ENCODE results near the gene CCDC92B. TPM values are rescaled to one million over a fixed set of nuclear protein-coding genes. Genes with fewer than 3 reads are reported as not detected.

Gene CCDC92B
- total RNA-seq, 4 donors from 2014 or later, result 0.48 to 0.82 (median 0.75) TPM; not detected in 1

- Histone ChIP-seq H3K4me3 (peak overlapping the region in 2 of 4 donors; percentile 83 to 91), H3K27me3 (no peaks in the 10 kb centered on the region), H3K9me3 (no peaks in the 10 kb centered on the region), H3K27ac (peak overlapping the region; percentile 90 to 93 (median 92)), H3K4me1 (peaks cover 31 to 62% (median 49%) of the 10 kb centered on the region in 4 donors), H3K36me3 (peaks cover 0 to 6% (median 0%) of the 10 kb centered on the region in 4 donors)
- in situ Hi-C loops (cut with MboI; ENCODE audit: low pct_ligation_motif_present in 1 of 4, low pct_unique_long_range_greater_than_20kb in 1 of 4, low sequenced_read_pairs in 3 of 4) (no loop called here), intact Hi-C loops (cut with DNase I; ENCODE audit: low total_unique reads) (no loop called here)
- 45% methylated on average over 21 of the region's 21 CpGs; no CpG with 5 or more reads in 1 of the 2 donors for WGBS, 2 donors (ENCODE audit: low coverage in 1 of 2)
- no peak for TF ChIP-seq POLR2A (IDR thresholded peaks at IDR 0.05)
- DNase-seq, result no peak
These were observed 40.8 kb downstream of the CCDC92B start for GRCh38 chr17:2708585-2709182.

GRCh38 chr17:2707721-2708584 is 41.5 kb downstream of the CCDC92B start:
- no peaks in the 10 kb centered on the region for H3K27me3 ChIP-seq
- peak; percentile 11 to 37 (median 23) for TF ChIP-seq CTCF (IDR thresholded peaks at IDR 0.05)
- TF ChIP-seq POLR2A (IDR thresholded peaks at IDR 0.05), result no peak
- 66% methylated on average over 12 of the region's 13 CpGs; no CpG with 5 or more reads in 1 of the 2 donors for WGBS, 2 donors (ENCODE audit: low coverage in 1 of 2)
- in situ Hi-C loops (cut with MboI; ENCODE audit: low pct_ligation_motif_present in 1 of 4, low pct_unique_long_range_greater_than_20kb in 1 of 4, low sequenced_read_pairs in 3 of 4) (no loop called here), intact Hi-C loops (cut with DNase I; ENCODE audit: low total_unique reads) (no loop called here)
- H3K36me3 ChIP-seq, result peaks cover 0 to 13% (median 0%) of the 10 kb centered on the region in 4 donors
- H3K27ac ChIP-seq, result peak overlapping the region; percentile 90 to 93 (median 92)
- H3K9me3 ChIP-seq, result no peaks in the 10 kb centered on the region
- DNase-seq, result peak; percentile 35
- peak overlapping the region in 2 of 4 donors; percentile 6 to 91 for H3K4me3 ChIP-seq
- peaks cover 31 to 56% (median 47%) of the 10 kb centered on the region in 4 donors for H3K4me1 ChIP-seq

GRCh38 chr17:2706911-2707510 is 42.4 kb downstream of the CCDC92B start:
- 70% methylated on average over 14 of the region's 21 CpGs; no CpG with 5 or more reads in 1 of the 2 donors for WGBS, 2 donors (ENCODE audit: low coverage in 1 of 2)
- peak overlapping the region in 3 of 4 donors; percentile 91 to 93 (median 93) for H3K27ac ChIP-seq
- H3K4me3 ChIP-seq, result no peak overlapping the region
- peaks cover 0 to 16% (median 0%) of the 10 kb centered on the region in 4 donors for H3K36me3 ChIP-seq
- in situ Hi-C loops (cut with MboI; ENCODE audit: low pct_ligation_motif_present in 1 of 4, low pct_unique_long_range_greater_than_20kb in 1 of 4, low sequenced_read_pairs in 3 of 4), result no loop called here
- peaks cover 28 to 47% (median 39%) of the 10 kb centered on the region in 4 donors for H3K4me1 ChIP-seq
- DNase-seq, result no peak
- intact Hi-C loops (cut with DNase I; ENCODE audit: low total_unique reads), result no loop called here
- no peaks in the 10 kb centered on the region for H3K9me3 ChIP-seq
- no peaks in the 10 kb centered on the region for H3K27me3 ChIP-seq
- TF ChIP-seq POLR2AphosphoS5 (IDR thresholded peaks at IDR 0.05), result no peak
- TF ChIP-seq EP300 (IDR thresholded peaks at IDR 0.05; ENCODE audit: low read depth), result no peak
- TF ChIP-seq POLR2A (IDR thresholded peaks at IDR 0.05), result no peak
- no peak for TF ChIP-seq CTCF (IDR thresholded peaks at IDR 0.05)

- in situ Hi-C loops (cut with MboI; ENCODE audit: low pct_ligation_motif_present in 1 of 4, low pct_unique_long_range_greater_than_20kb in 1 of 4, low sequenced_read_pairs in 3 of 4) (no loop called here), intact Hi-C loops (cut with DNase I; ENCODE audit: low total_unique reads) (no loop called here)
- TF ChIP-seq CTCF (IDR thresholded peaks at IDR 0.05), result no peak
- TF ChIP-seq POLR2A (IDR thresholded peaks at IDR 0.05), result no peak
- TF ChIP-seq POLR2AphosphoS5 (IDR thresholded peaks at IDR 0.05), result no peak
- no peak for TF ChIP-seq EP300 (IDR thresholded peaks at IDR 0.05; ENCODE audit: low read depth)
- Histone ChIP-seq H3K27me3 (no peaks in the 10 kb centered on the region), H3K27ac (no peak overlapping the region), H3K36me3 (peaks cover 0 to 24% (median 2%) of the 10 kb centered on the region in 4 donors), H3K4me1 (peaks cover 28 to 47% (median 38%) of the 10 kb centered on the region in 4 donors), H3K9me3 (no peaks in the 10 kb centered on the region), H3K4me3 (no peak overlapping the region)
- DNase-seq, result no peak
- WGBS, 2 donors (ENCODE audit: low coverage in 1 of 2), result 81% methylated on average over 25 of the region's 25 CpGs; no CpG with 5 or more reads in 1 of the 2 donors
These were observed 43.3 kb downstream of the CCDC92B start for GRCh38 chr17:2705888-2706795.

Measured in transverse colon (tissue), 4 donors.